Measurements from ENCODE around the gene SFXN2.

The SFXN2 gene

GRCh38 chr10:102791754-102792395 lies 77.4 kb downstream of the SFXN2 start:
- DNase-seq (ENCODE audit: extremely low spot score), result no peak
- ChIA-PET CTCF (interaction anchor here (2.0 kb wide), 1 partner anchor 10 kb away, joined by 5 read pairs; no protein-coding TSS in a partner anchor), POLR2A (no interaction called here)

More at GRCh38 chr10:102791754-102792395, 77.4 kb downstream of the SFXN2 start:
- no peak for TF ChIP-seq CTCF (IDR thresholded peaks at IDR 0.05; ENCODE audit: control extremely low read depth, extremely low read depth, low read depth, missing control alignments)
